PC-3 (cell line): ENCODE results near the gene HIBCH. TPM values are rescaled to one million over a fixed set of nuclear protein-coding genes. Genes with fewer than 3 reads are reported as not detected.

Source experiments
- ATAC-seq: fragments of 200-7000 bp; cut with Tn5 transposase; 2 replicates; pipeline ENCODE4 v1.9.1; 2020; ENCODE audit warnings: mild to moderate bottlenecking, moderate library complexity
- BruUV-seq: library from RNA; stranded (reverse); fragments of 400-500 nt; replicated peaks from 2 replicates; lab custom pipeline; 2021; lab: Mats Ljungman, UMichigan
- CTCF ChIA-PET: fragments of 300-600 bp; sonication (Branson Sonifier 250); formaldehyde crosslinking; loops from one replicate; lab custom pipeline; 2022; ENCODE audit warnings: antibody characterized with exemption; lab: Charles Lee
- POLR2A ChIA-PET: fragments of 300-600 bp; sonication (Branson Sonifier 250); formaldehyde crosslinking; loops from one replicate; lab custom pipeline; 2022; ENCODE audit warnings: antibody characterized with exemption; ENCODE audit not compliant: unreplicated experiment; lab: Charles Lee
- DNase-seq: peaks from one replicate; pipeline ENCODE4 v3.0.0-alpha.2; 2015
- H2AFZ ChIP-seq: fragments of 300-600 bp; sonication (generic); 2 replicates; pipeline ENCODE4 v1.6.0; 2016; ENCODE audit warnings: antibody characterized with exemption, low read length
- H3F3A ChIP-seq: fragments of 300-600 bp; sonication (generic); one replicate; pipeline ENCODE4 v1.6.0; 2017; ENCODE audit warnings: antibody characterized with exemption, low read length, control low read depth, mild to moderate bottlenecking; ENCODE audit not compliant: unreplicated experiment
- H3K27ac ChIP-seq: fragments of 300-600 bp; sonication (generic); 2 replicates; pipeline ENCODE4 v1.5.1; 2016; ENCODE audit warnings: mild to moderate bottlenecking, low read length
- H3K27me3 ChIP-seq: fragments of 300-600 bp; sonication (generic); 2 replicates; pipeline ENCODE4 v1.6.1; 2016; ENCODE audit warnings: low read length, mixed read lengths
- H3K36me3 ChIP-seq: fragments of 300-600 bp; sonication (generic); 2 replicates; pipeline ENCODE4 v1.6.1; 2016; ENCODE audit warnings: low read depth, mixed run types, low read length, mixed read lengths
- H3K4me1 ChIP-seq: fragments of 300-600 bp; sonication (generic); 2 replicates; pipeline ENCODE4 v1.5.1; 2016; ENCODE audit warnings: low read length; ENCODE audit not compliant: insufficient read depth
- H3K4me2 ChIP-seq: fragments of 300-600 bp; sonication (generic); 2 replicates; pipeline ENCODE4 v1.6.0; 2016; ENCODE audit warnings: low read length
- H3K4me3 ChIP-seq: fragments of 300-600 bp; sonication (generic); 2 replicates; pipeline ENCODE4 v1.5.1; 2016; ENCODE audit warnings: mild to moderate bottlenecking, low read length, mixed read lengths
- H3K79me2 ChIP-seq: fragments of 300-600 bp; sonication (generic); 2 replicates; pipeline ENCODE4 v1.6.1; 2017; ENCODE audit warnings: low read length, mixed read lengths
- H3K9ac ChIP-seq: fragments of 300-600 bp; sonication (generic); 2 replicates; pipeline ENCODE4 v1.6.0; 2016; ENCODE audit warnings: mild to moderate bottlenecking, low read length
- H3K9me2 ChIP-seq: fragments of 300-600 bp; sonication (generic); replicated peaks from 2 replicates; pipeline ENCODE4 v1.6.1; 2016; ENCODE audit warnings: mixed run types, low read length, mixed read lengths
- H3K9me3 ChIP-seq: fragments of 300-600 bp; sonication (generic); 2 replicates; pipeline ENCODE4 v1.6.1; 2016; ENCODE audit warnings: low read length, mixed read lengths
- H4K20me1 ChIP-seq: fragments of 300-600 bp; sonication (generic); 2 replicates; pipeline ENCODE4 v1.6.1; 2016; ENCODE audit warnings: low read length, mixed read lengths
- CTCF ChIP-seq: fragments of 300-600 bp; sonication (generic); conservative IDR thresholded peaks from 2 replicates; pipeline ENCODE4 v1.5.1; 2017; ENCODE audit warnings: antibody characterized with exemption, low read depth, mild to moderate bottlenecking, low read length
- EZH2 ChIP-seq: fragments of 300-600 bp; sonication (generic); IDR thresholded peaks from one replicate; pipeline ENCODE4 v1.6.1; 2017; ENCODE audit warnings: antibody characterized with exemption, mild to moderate bottlenecking, low read length; ENCODE audit not compliant: unreplicated experiment
- EZH2phosphoT487 ChIP-seq: fragments of 300-600 bp; sonication (generic); IDR thresholded peaks from 2 replicates; pipeline ENCODE4 v1.6.1; 2018; ENCODE audit warnings: mild to moderate bottlenecking, antibody characterized with exemption, low read length, borderline replicate concordance
- intact Hi-C: fragments of 100-400 bp; cut with micrococcal nuclease; formaldehyde crosslinking; loops from 2 replicates; pipeline ENCODE4 v1.9.0; 2023
- total RNA-seq: library from RNA; depleted of rRNA; stranded (reverse); fragments of >200 nt; gene quantifications from 2 replicates; pipeline ENCODE4 v1.2.3, GENCODE V29; 2014

Gene HIBCH
- total RNA-seq, 1 experiment from 2014 or later: 12.0 TPM

GRCh38 chr2:190350371-190350770, 30.7 kb upstream of the HIBCH start:
- Histone ChIP-seq H3K36me3 (no peaks in the 10 kb centered on the region), H3K27me3 (no peaks in the 10 kb centered on the region), H3K27ac (no peak overlapping the region), H3K9me3 (no peaks in the 10 kb centered on the region), H3K4me2 (no peak overlapping the region), H3F3A (no peaks in the 10 kb centered on the region), H3K4me1 (no peaks in the 10 kb centered on the region), H2AFZ (no peak overlapping the region), H3K79me2 (peaks cover 11% of the 10 kb centered on the region; the same call in 1 of the 2 replicates), H3K4me3 (no peak overlapping the region), H3K9me2 (no peaks in the 10 kb centered on the region), H4K20me1 (no peaks in the 10 kb centered on the region), H3K9ac (no peak overlapping the region)
- BruUV-seq: no TSS peak
- no peak for DNase-seq
- ATAC-seq: no peak
- intact Hi-C loops: no loop called here
- ChIA-PET CTCF (no interaction called here), POLR2A (no interaction called here)
- TF ChIP-seq CTCF (no peak), EZH2phosphoT487 (no peak), EZH2 (no peak)

DNA sequence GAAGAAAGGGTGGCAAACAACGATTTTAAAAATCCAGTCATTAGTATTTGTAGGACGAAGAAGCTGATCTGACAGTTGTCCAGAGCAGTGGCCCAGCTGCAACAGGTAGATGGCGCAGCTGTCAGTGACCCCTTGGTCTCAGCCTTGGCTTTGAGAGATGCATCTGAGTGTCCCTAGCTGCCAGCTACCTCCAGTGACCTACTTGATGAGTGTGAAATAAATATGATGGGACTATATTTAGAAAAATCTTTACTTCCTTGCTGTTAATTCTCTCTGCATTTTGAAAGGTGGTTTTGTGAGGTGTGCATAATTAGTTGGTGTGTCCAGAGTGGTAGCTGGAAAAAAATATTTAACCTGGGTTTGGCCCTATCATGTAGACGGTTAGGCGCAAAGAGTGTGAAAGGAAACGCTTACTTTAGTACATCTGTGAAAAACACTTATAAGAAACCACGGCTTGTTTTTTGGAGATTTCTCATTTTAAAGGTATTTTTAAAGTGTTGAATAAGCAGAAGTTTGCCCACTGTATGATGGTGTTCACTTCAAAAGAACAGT, 24.7 kb upstream of the HIBCH start:
- H3K9me3 ChIP-seq: no peaks in the 10 kb centered on the region
- H3K9ac ChIP-seq: peak overlapping the region; percentile 74; the same call in 1 of the 2 replicates
- H3K4me1 ChIP-seq: peaks cover 9% of the 10 kb centered on the region
- H4K20me1 ChIP-seq: no peaks in the 10 kb centered on the region
- H3K27me3 ChIP-seq: no peaks in the 10 kb centered on the region
- H3K4me2 ChIP-seq: peak overlapping the region; percentile 97
- TF ChIP-seq CTCF (peak; percentile 64), EZH2phosphoT487 (no peak)
- no peaks in the 10 kb centered on the region for H3K36me3 ChIP-seq
- ATAC-seq: peak; percentile 82
- intact Hi-C loops: loop anchor here (1.0 to 2.0 kb wide), 2 partner anchors 28 to 166 kb away; no protein-coding TSS in a partner anchor
- ChIA-PET POLR2A (interaction anchor here (0.7 kb wide), 1 partner anchor 315 kb away, joined by 4 read pairs; no protein-coding TSS in a partner anchor), CTCF (interaction anchor here (0.8 kb wide), 1 partner anchor 35 kb away, joined by 3 read pairs; no protein-coding TSS in a partner anchor)
- H3K4me3 ChIP-seq: peak overlapping the region; percentile 94
- H3K27ac ChIP-seq: 0 out of 2 replicates have a peak overlapping the region, but pooled peaks have one; percentile 50
- peaks cover 18% of the 10 kb centered on the region for H3K79me2 ChIP-seq
- H3K9me2 ChIP-seq: no peaks in the 10 kb centered on the region
- peak overlapping the region; percentile 99 for H2AFZ ChIP-seq
- no peaks in the 10 kb centered on the region for H3F3A ChIP-seq
- DNase-seq: peak; percentile 55
- TSS peak; percentile 67 for BruUV-seq
